ENCODE results near the gene LIN9. TPM values are rescaled to one million over a fixed set of nuclear protein-coding genes. Genes with fewer than 3 reads are reported as not detected.
"Not testable (repeated sequence)": the region's sequence is repeated elsewhere in the genome, so short reads cannot be mapped to it uniquely, and the experiment has no call there.

LIN9 gene
- total RNA-seq, 2 experiments from 2014 or later: 1.3 to 1.5 TPM

DNA sequence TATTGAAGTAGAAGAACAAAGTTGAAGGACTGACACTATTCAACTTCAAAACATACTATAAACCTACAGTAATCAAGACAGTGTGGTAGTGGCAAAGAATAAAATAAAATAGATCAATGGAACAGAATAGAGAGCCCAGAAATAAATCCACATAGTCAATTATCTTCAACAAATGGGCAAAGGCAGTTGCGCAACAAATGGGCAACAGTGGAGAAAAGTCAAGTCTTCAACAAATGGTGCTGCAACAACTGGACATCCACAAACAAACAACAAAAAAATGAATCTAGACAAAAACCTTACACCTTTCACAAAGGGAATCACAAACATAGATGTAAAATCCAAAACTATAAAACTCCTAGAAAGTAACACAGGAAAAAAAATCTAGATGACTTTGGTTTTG lies 47.1 kb downstream of the LIN9 start:
- H3K27me3 ChIP-seq (ENCODE audit: control insufficient read depth in 1 of 2, insufficient read depth in 2 of 2, low read length in 2 of 2): no peaks in the 10 kb centered on the region
- H3K36me3 Mint-ChIP-seq (ENCODE audit: low read depth): peaks cover 60% of the 10 kb centered on the region
- H3K27me3 Mint-ChIP-seq: no peaks in the 10 kb centered on the region
- H3K4me3 ChIP-seq (ENCODE audit: low read length): no peak overlapping the region
- no peak overlapping the region for H3K4me3 Mint-ChIP-seq
- POLR2A ChIA-PET: no interaction called here
- no peaks in the 10 kb centered on the region for H3K36me3 ChIP-seq (ENCODE audit: insufficient read depth, low read length)
- intact Hi-C loops (cut with DNase I, micrococcal nuclease): no loop called here
- H3K27ac ChIP-seq (ENCODE audit: low read depth in 1 of 2, low read length in 2 of 2): no peak overlapping the region
- ATAC-seq (ENCODE audit: poor library complexity) (no peak), DNase-seq (no peak)
- CTCF ChIA-PET: no interaction called here
- TF ChIP-seq, protein P1, sequence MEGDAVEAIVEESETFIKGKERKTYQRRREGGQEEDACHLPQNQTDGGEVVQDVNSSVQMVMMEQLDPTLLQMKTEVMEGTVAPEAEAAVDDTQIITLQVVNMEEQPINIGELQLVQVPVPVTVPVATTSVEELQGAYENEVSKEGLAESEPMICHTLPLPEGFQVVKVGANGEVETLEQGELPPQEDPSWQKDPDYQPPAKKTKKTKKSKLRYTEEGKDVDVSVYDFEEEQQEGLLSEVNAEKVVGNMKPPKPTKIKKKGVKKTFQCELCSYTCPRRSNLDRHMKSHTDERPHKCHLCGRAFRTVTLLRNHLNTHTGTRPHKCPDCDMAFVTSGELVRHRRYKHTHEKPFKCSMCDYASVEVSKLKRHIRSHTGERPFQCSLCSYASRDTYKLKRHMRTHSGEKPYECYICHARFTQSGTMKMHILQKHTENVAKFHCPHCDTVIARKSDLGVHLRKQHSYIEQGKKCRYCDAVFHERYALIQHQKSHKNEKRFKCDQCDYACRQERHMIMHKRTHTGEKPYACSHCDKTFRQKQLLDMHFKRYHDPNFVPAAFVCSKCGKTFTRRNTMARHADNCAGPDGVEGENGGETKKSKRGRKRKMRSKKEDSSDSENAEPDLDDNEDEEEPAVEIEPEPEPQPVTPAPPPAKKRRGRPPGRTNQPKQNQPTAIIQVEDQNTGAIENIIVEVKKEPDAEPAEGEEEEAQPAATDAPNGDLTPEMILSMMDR (IDR thresholded peaks at IDR 0.05): no peak
- no peaks in the 10 kb centered on the region for H3K4me1 ChIP-seq (ENCODE audit: insufficient read depth, low read length)
- H3K4me1 Mint-ChIP-seq (ENCODE audit: low read depth): no peaks in the 10 kb centered on the region
- H3K9me3 ChIP-seq (ENCODE audit: control insufficient read depth in 1 of 2, insufficient read depth in 1 of 2, low read length in 2 of 2): peaks cover 6 to 9% of the 10 kb centered on the region in 2 experiments
- peaks cover 3% of the 10 kb centered on the region for H3K9me3 Mint-ChIP-seq
- no peak overlapping the region for H3K27ac Mint-ChIP-seq

DNA sequence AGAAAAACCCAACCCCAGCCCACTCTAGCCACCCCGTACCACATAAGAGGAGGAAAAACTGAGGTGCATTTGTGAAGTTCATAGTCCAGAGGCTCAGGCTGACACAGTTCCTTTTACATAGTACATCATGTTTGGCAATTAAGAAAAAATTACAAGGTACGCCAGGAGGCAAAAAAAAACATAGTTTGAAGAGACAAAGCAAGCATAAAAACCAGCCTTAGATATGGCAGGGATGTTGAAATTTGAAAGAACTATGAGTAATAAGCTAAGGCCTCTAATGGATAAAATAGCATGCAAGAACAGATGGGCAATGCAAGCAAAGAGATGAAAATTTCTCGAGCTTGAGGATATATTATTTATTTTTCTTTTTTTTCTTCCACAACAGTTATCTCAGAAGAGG lies 53.6 kb downstream of the LIN9 start:
- Histone ChIP-seq H3K36me3 (ENCODE audit: insufficient read depth, low read length) (peaks cover 1% of the 10 kb centered on the region), H3K27ac (ENCODE audit: low read depth in 1 of 2, low read length in 2 of 2) (no peak overlapping the region), H3K4me3 (ENCODE audit: low read length) (no peak overlapping the region), H3K9me3 (ENCODE audit: control insufficient read depth in 1 of 2, insufficient read depth in 1 of 2, low read length in 2 of 2) (peaks cover 4 to 6% of the 10 kb centered on the region in 2 experiments), H3K4me1 (ENCODE audit: insufficient read depth, low read length) (no peaks in the 10 kb centered on the region), H3K27me3 (ENCODE audit: control insufficient read depth in 1 of 2, insufficient read depth in 2 of 2, low read length in 2 of 2) (no peaks in the 10 kb centered on the region)
- Mint-ChIP-seq H3K36me3 (ENCODE audit: low read depth) (peaks cover 39% of the 10 kb centered on the region), H3K27me3 (no peaks in the 10 kb centered on the region), H3K4me3 (no peak overlapping the region), H3K4me1 (ENCODE audit: low read depth) (no peaks in the 10 kb centered on the region), H3K27ac (no peak overlapping the region), H3K9me3 (peaks cover 3% of the 10 kb centered on the region)
- TF ChIP-seq, protein P1 (IDR thresholded peaks at IDR 0.05): no peak
- ATAC-seq (ENCODE audit: poor library complexity): no peak
- CTCF ChIA-PET: no interaction called here
- intact Hi-C loops (cut with DNase I, micrococcal nuclease): no loop called here
- POLR2A ChIA-PET: no interaction called here
- DNase-seq: no peak

DNA sequence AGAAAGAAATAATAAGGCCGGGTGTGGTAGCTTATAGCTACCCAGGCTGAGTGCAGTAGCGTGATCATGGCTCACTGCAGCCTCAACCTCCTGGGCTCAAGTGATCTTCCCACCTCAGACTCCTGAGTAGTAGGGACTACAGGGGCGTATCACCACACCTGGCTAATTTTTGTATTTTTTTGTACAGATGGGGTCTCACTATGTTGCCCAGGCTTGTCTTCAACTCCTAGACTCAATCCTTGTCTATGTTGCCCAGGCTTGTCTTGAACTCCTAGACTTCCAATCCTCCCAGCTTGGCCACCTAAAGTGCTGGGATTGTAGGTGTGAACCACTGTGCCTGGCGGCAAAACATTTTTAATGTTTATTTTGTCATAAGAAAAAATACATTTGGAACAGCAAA lies 55.0 kb downstream of the LIN9 start:
- Histone ChIP-seq H3K4me3 (ENCODE audit: low read length) (no peak overlapping the region), H3K27ac (ENCODE audit: low read depth in 1 of 2, low read length in 2 of 2) (no peak overlapping the region), H3K27me3 (ENCODE audit: control insufficient read depth in 1 of 2, insufficient read depth in 2 of 2, low read length in 2 of 2) (no peaks in the 10 kb centered on the region), H3K4me1 (ENCODE audit: insufficient read depth, low read length) (no peaks in the 10 kb centered on the region), H3K9me3 (ENCODE audit: control insufficient read depth in 1 of 2, insufficient read depth in 1 of 2, low read length in 2 of 2) (peaks cover 0 to 1% of the 10 kb centered on the region in 2 experiments), H3K36me3 (ENCODE audit: insufficient read depth, low read length) (peaks cover 7% of the 10 kb centered on the region)
- no peaks in the 10 kb centered on the region for H3K4me1 Mint-ChIP-seq (ENCODE audit: low read depth)
- H3K4me3 Mint-ChIP-seq: no peak overlapping the region
- H3K27me3 Mint-ChIP-seq: no peaks in the 10 kb centered on the region
- H3K9me3 Mint-ChIP-seq: no peaks in the 10 kb centered on the region
- peaks cover 37% of the 10 kb centered on the region for H3K36me3 Mint-ChIP-seq (ENCODE audit: low read depth)
- DNase-seq (no peak), ATAC-seq (ENCODE audit: poor library complexity) (no peak)
- intact Hi-C loops (cut with DNase I, micrococcal nuclease): no loop called here
- TF ChIP-seq, protein P1 (IDR thresholded peaks at IDR 0.05): no peak
- H3K27ac Mint-ChIP-seq: no peak overlapping the region
- ChIA-PET CTCF (no interaction called here), POLR2A (no interaction called here)

DNA sequence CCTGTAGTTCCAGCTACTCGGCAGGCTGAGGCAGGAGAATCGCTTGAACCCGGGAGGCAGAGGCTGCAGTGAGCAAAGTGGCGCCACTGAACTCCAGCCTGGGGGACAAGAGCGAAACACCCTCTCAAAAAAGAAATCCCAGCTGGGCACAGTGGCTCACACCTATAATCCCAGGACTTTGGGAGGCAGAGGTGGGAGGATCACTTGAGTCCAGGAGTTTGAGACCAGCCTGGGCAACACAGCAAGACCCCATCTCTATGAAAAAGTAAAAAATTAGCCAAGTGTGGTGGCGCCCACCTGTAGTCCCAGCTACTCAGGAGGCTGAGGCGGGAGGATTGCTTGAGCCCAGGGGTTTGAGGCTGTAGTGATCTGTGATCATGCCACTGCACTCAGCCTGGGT lies 56.1 kb downstream of the LIN9 start:
- H3K36me3 Mint-ChIP-seq (ENCODE audit: low read depth): peaks cover 39% of the 10 kb centered on the region
- H3K27me3 Mint-ChIP-seq; H3K4me1 Mint-ChIP-seq (ENCODE audit: low read depth); H3K27ac Mint-ChIP-seq; H3K27me3 ChIP-seq (ENCODE audit: control insufficient read depth in 1 of 2, insufficient read depth in 2 of 2, low read length in 2 of 2); H3K4me3 Mint-ChIP-seq; H3K9me3 ChIP-seq (ENCODE audit: control insufficient read depth in 1 of 2, insufficient read depth in 1 of 2, low read length in 2 of 2); H3K9me3 Mint-ChIP-seq; H3K36me3 ChIP-seq (ENCODE audit: insufficient read depth, low read length); CTCF ChIA-PET; H3K27ac ChIP-seq (ENCODE audit: low read depth in 1 of 2, low read length in 2 of 2); H3K4me1 ChIP-seq (ENCODE audit: insufficient read depth, low read length); intact Hi-C loops (cut with DNase I, micrococcal nuclease); H3K4me3 ChIP-seq (ENCODE audit: low read length); ATAC-seq (ENCODE audit: poor library complexity); DNase-seq: not testable (repeated sequence)
- POLR2A ChIA-PET: interaction anchor here (0.6 kb wide), 1 partner anchor 660 kb away, joined by 3 read pairs; no protein-coding TSS in a partner anchor

Data from CD4-positive, alpha-beta T cell (primary cell).